ENCODE results near the gene DYRK3.

DNA sequence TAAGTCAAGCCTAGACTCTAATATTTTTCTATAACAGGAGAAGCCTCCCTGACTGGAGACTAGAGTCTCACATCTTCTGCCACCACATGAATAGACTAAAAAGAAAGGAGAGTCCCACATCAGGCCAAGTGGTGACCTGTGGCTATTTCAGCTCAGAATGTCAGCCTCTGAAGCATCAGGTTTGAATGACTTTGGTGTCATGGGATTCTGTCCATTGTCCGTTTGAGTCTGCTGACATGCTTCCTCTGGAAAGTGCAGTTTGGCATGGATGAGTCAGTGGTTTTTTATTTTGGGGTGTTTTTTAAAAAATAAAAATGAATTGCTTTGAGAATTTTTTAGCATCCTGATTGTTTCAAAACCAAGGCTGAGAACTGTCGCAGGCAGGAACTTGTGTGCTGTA lies 19.5 kb downstream of the DYRK3 start:
- TF ChIP-seq CTCF (IDR thresholded peaks at IDR 0.05; ENCODE audit: low read depth, low read length) (no peak), POLR2A (IDR thresholded peaks at IDR 0.05; ENCODE audit: extremely low read depth, insufficient read length) (no peak)

All from NB4 (cell line).